HFF-Myc (cell line): ENCODE results near the gene TANC2.

Experiments
- DNase-seq: peaks from one replicate; pipeline ENCODE4 v3.0.0-alpha.2; 2011; ENCODE audit warnings: low read depth; ENCODE audit errors: extremely low read depth
- H3K4me3 ChIP-seq: replicated peaks from 2 replicates; pipeline ENCODE4 v1.5.1; 2011; ENCODE audit warnings: low read depth, mild to moderate bottlenecking, control low read depth, low read length
- TF ChIP-seq, protein P1 (sequence below): IDR thresholded peaks from 2 replicates; pipeline ENCODE4 v1.5.1; 2012; ENCODE audit warnings: mild to moderate bottlenecking, low read depth, low read length, control low read depth; ENCODE audit errors: missing control alignments

TANC2 gene

DNA sequence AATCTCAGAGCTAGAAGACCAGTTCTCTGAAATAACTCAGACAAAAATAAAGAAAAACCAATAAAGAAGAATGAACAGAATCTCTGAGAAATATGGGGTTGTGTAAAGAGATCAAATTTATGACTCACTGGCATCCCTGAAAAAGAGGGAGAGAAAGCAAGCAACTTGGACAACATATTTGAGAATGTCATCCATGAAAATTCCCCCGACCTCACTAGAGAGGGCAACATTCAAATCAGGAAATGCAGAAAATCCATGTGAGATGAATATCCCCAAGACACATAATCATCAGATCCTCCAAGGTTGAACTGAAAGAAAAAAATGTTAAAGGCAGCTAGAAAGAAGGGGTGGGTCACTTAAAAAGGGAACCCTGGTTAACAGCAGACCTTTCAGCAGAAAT, 32.1 kb downstream of the TANC2 start:
- no peak for DNase-seq
- H3K4me3 ChIP-seq, result no peak overlapping the region
- TF ChIP-seq, protein P1, sequence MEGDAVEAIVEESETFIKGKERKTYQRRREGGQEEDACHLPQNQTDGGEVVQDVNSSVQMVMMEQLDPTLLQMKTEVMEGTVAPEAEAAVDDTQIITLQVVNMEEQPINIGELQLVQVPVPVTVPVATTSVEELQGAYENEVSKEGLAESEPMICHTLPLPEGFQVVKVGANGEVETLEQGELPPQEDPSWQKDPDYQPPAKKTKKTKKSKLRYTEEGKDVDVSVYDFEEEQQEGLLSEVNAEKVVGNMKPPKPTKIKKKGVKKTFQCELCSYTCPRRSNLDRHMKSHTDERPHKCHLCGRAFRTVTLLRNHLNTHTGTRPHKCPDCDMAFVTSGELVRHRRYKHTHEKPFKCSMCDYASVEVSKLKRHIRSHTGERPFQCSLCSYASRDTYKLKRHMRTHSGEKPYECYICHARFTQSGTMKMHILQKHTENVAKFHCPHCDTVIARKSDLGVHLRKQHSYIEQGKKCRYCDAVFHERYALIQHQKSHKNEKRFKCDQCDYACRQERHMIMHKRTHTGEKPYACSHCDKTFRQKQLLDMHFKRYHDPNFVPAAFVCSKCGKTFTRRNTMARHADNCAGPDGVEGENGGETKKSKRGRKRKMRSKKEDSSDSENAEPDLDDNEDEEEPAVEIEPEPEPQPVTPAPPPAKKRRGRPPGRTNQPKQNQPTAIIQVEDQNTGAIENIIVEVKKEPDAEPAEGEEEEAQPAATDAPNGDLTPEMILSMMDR, result no peak

DNA sequence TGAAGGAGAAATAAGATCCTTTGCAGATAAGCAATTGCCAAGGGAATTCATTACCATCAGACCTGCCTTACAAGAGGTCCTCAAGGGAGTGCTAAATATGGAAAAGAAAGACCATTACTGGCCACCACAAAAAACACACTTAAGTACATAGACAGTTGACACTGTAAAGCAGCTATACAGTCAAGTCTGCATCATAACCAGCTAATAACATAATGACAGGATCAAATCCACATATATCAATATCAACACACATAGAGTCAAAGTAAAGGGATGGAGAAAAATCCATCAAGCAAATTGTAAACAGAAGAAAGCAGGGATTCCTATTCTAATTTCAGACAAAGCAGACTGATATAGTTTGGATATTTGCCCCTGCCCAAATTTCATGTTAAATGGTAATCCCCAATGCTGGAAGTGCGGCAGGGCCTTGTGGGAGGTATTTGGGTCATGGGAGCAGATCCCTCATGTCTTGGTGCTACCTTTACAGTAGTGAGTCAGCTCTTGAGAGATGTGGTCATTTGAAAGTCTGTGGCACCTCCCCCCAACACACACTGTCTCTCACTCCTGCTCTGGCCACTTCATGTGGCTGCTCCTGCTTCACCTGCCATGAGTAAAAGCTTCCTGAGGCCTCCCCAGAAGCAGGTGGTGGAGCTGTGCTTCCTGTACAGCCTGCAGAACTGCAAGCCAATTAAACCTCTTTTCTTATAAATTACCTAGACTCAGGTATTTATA, 32.8 kb downstream of the TANC2 start:
- DNase-seq, result no peak
- TF ChIP-seq, protein P1, result no peak
- no peak overlapping the region for H3K4me3 ChIP-seq

DNA sequence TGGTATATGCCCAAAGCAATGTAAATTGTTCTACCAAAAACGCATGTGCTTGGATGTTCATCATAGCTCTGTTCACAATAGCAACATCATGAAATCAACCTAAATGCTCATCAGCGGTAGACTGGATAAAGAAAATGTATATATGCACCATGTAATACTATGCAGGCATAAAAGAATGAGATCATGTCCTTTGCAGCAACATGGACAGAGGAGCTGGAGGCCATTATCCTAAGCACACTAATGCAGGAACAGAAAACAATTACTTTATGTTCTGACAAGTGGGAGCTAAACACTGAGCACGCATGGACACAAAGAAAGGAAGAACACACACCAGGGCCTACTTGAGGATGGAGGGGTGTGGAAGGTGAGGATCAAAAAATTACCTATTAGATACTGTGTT, 33.7 kb downstream of the TANC2 start:
- DNase-seq, result no peak
- TF ChIP-seq, protein P1, result no peak
- no peak overlapping the region for H3K4me3 ChIP-seq

DNA sequence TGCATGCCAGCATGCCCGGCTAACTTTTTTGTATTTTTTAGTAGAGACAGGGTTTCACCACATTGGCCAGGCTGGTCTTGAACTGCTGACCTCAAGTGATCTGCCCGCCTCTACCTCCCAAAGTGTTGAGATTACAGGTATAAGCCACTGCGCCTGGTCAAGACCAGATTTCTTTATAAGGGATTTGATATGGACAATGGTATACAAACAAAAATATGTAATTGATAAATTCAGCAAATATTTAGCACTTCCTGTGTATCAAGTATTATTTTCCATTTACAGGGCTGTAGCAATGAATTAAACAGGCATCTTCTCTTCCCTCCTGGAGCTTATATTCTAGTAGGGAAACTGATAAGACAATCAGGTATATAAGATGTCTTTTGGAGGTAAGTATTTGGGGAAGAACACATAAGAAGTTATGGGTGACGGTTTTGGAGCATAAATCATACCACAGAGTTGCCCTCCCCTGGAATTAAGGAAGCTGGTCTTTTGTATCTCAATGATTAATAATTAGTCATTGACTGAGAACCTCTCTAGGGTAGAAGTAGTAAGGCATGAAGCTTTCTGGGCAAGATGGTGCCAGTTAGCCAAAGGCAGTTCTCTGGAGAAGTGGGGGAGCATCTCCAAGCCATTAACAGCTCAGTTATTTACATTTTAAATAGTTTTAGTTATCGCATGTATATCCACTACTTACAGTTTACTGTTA, 35.8 kb downstream of the TANC2 start:
- no peak overlapping the region for H3K4me3 ChIP-seq
- TF ChIP-seq, protein P1, result no peak
- DNase-seq, result no peak

DNA sequence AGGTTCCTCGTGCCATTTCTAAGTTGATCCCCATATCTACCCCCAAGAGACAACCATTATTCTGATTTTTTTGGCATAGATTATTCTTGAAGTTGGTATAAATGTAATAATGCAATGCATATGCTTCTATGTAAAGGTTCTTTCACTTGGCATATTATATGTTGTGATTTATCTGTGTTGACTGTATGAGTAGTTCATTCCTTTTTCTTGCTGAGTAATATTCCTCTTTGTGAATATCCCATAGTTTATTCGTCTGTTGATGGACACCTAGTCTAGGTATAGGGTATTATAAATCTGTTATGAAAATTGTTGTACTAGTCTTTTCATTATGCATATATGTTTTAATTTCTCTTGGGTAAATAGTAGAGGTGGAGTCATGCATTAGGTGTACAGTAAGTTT, 36.6 kb downstream of the TANC2 start:
- TF ChIP-seq, protein P1, result no peak
- DNase-seq, result no peak
- no peak overlapping the region for H3K4me3 ChIP-seq

DNA sequence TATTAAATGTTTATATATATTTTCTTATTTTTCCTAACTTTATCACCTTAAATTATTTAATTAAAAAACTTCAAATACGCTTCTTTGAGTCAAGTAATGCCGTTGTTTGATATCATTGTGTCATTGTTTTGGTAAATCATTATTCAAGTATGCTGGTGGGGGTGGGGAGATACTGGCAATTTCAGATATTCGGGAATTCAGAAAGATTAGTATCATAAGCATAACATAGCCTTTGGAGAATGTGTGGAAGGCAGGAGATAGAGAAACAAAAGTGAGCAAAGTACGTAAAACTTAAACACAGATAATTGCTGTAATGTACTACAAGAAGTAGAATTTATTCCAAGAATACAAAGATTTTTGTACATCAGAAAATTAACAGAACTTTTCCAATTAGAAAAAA, 49.8 kb downstream of the TANC2 start:
- TF ChIP-seq, protein P1, result no peak
- no peak for DNase-seq
- H3K4me3 ChIP-seq, result no peak overlapping the region
